PC-9 (cell line): ENCODE data around the gene NPY2R. TPM values are rescaled to one million over a fixed set of nuclear protein-coding genes. Genes with fewer than 3 reads are reported as not detected.

Experiments
- BruUV-seq: library from RNA; stranded (reverse); fragments of 400-500 nt; replicated peaks from 2 replicates; lab custom pipeline; 2021; lab: Mats Ljungman, UMichigan
- CTCF ChIA-PET: fragments of 300-600 bp; sonication (Branson Sonifier 250); formaldehyde crosslinking; loops from one replicate; lab custom pipeline; 2022; ENCODE audit warnings: antibody characterized with exemption; lab: Charles Lee
- POLR2A ChIA-PET: fragments of 300-600 bp; sonication (Branson Sonifier 250); formaldehyde crosslinking; loops from one replicate; lab custom pipeline; 2022; ENCODE audit warnings: antibody characterized with exemption; ENCODE audit not compliant: unreplicated experiment; lab: Charles Lee
- DNase-seq, 2 experiments: peaks; one replicate each; pipeline versions ENCODE4 v3.0.0 to v3.0.0-alpha.2; 2015 to 2022; ENCODE audit warnings: mixed read lengths in 1 of 2
- H2AFZ ChIP-seq: fragments of 200-600 bp; sonication (generic); 2 replicates; pipeline ENCODE4 v1.8.1; 2017; ENCODE audit warnings: antibody characterized with exemption
- H3F3A ChIP-seq: fragments of 200-600 bp; sonication (generic); 2 replicates; pipeline ENCODE4 v1.8.1; 2017; ENCODE audit warnings: antibody characterized with exemption, mild to moderate bottlenecking, low read depth; ENCODE audit not compliant: insufficient read depth
- H3K27ac ChIP-seq: fragments of 200-600 bp; sonication (generic); 2 replicates; pipeline ENCODE4 v1.6.1; 2016; ENCODE audit warnings: mixed run types
- H3K27me3 ChIP-seq: fragments of 200-600 bp; sonication (generic); 2 replicates; pipeline ENCODE4 v1.6.1; 2016; ENCODE audit warnings: low read depth, mixed run types; ENCODE audit not compliant: insufficient read depth
- H3K36me3 ChIP-seq: fragments of 200-600 bp; sonication (generic); 2 replicates; pipeline ENCODE4 v1.6.1; 2016; ENCODE audit warnings: low read depth, mixed run types
- H3K4me1 ChIP-seq: fragments of 200-600 bp; sonication (generic); replicated peaks from 2 replicates; pipeline ENCODE4 v1.6.1; 2016; ENCODE audit warnings: mixed run types; ENCODE audit not compliant: insufficient read depth
- H3K4me2 ChIP-seq: fragments of 200-600 bp; sonication (generic); 2 replicates; pipeline ENCODE4 v1.6.1; 2017; ENCODE audit warnings: mixed run types
- H3K4me3 ChIP-seq: fragments of 200-600 bp; sonication (generic); 2 replicates; pipeline ENCODE4 v1.6.1; 2016; ENCODE audit warnings: mixed run types
- H3K79me2 ChIP-seq: fragments of 200-600 bp; sonication (generic); 2 replicates; pipeline ENCODE4 v1.6.1; 2017; ENCODE audit warnings: low read depth, mixed run types
- H3K9me2 ChIP-seq: fragments of 200-600 bp; sonication (generic); 2 replicates; pipeline ENCODE4 v1.8.1; 2017; ENCODE audit warnings: mild to moderate bottlenecking; ENCODE audit not compliant: insufficient read depth
- H3K9me3 ChIP-seq: fragments of 200-600 bp; sonication (generic); 2 replicates; pipeline ENCODE4 v1.8.1; 2016; ENCODE audit warnings: low read depth; ENCODE audit not compliant: insufficient read depth
- H4K20me1 ChIP-seq: fragments of 200-600 bp; sonication (generic); 2 replicates; pipeline ENCODE4 v1.8.1; 2017; ENCODE audit not compliant: insufficient read depth
- CTCF ChIP-seq: fragments of 200-600 bp; sonication (generic); conservative IDR thresholded peaks from 2 replicates; pipeline ENCODE4 v1.6.1; 2017; ENCODE audit warnings: mixed run types, antibody characterized with exemption, mild to moderate bottlenecking, moderate library complexity
- EZH2 ChIP-seq: fragments of 200-600 bp; sonication (generic); IDR thresholded peaks from 2 replicates; pipeline ENCODE4 v1.8.0; 2017; ENCODE audit warnings: antibody characterized with exemption, low read depth
- intact Hi-C: fragments of 100-400 bp; cut with micrococcal nuclease; formaldehyde crosslinking; loops from one replicate; pipeline ENCODE4 v1.10.0; 2022; ENCODE audit not compliant: unreplicated experiment
- total RNA-seq: library from RNA; stranded (reverse); gene quantifications from 2 replicates; pipeline ENCODE4 v1.2.3, GENCODE V29; 2021

The NPY2R gene
- total RNA-seq, 1 experiment from 2014 or later = not detected

GRCh38 chr4:155220025-155220424 lies 11.6 kb downstream of the NPY2R start:
- CTCF ChIA-PET = no interaction called here
- no peaks in the 10 kb centered on the region for H3K36me3 ChIP-seq

GRCh38 chr4:155227131-155227530 lies 18.7 kb downstream of the NPY2R start:
- DNase-seq = no peak
- no peak for TF ChIP-seq EZH2
- no peak for TF ChIP-seq CTCF

More at GRCh38 chr4:155220025-155220424, 11.6 kb downstream of the NPY2R start:
- H4K20me1 ChIP-seq = no peaks in the 10 kb centered on the region
- no peaks in the 10 kb centered on the region for H3K9me2 ChIP-seq
- DNase-seq = no peak
- no peak overlapping the region for H3K4me3 ChIP-seq
- no peak for TF ChIP-seq CTCF
- no peaks in the 10 kb centered on the region for H3K27me3 ChIP-seq
- no peak overlapping the region for H3K4me2 ChIP-seq
- H3K9me3 ChIP-seq = no peaks in the 10 kb centered on the region
- intact Hi-C loops = no loop called here
- H3K4me1 ChIP-seq = no peaks in the 10 kb centered on the region
- H3F3A ChIP-seq = no peaks in the 10 kb centered on the region
- H3K79me2 ChIP-seq = no peaks in the 10 kb centered on the region
- BruUV-seq = no TSS peak
- POLR2A ChIA-PET = no interaction called here
- H3K27ac ChIP-seq = no peak overlapping the region
- H2AFZ ChIP-seq = no peak overlapping the region

GRCh38 chr4:155228713-155229112 lies 20.3 kb downstream of the NPY2R start:
- Histone ChIP-seq H3K9me2 (no peaks in the 10 kb centered on the region), H3K79me2 (no peaks in the 10 kb centered on the region), H3K27me3 (no peaks in the 10 kb centered on the region), H4K20me1 (no peaks in the 10 kb centered on the region), H3K4me1 (no peaks in the 10 kb centered on the region), H3K36me3 (no peaks in the 10 kb centered on the region), H3K4me2 (no peak overlapping the region), H2AFZ (no peak overlapping the region), H3F3A (no peaks in the 10 kb centered on the region), H3K4me3 (no peak overlapping the region), H3K9me3 (no peaks in the 10 kb centered on the region), H3K27ac (no peak overlapping the region)
- DNase-seq = no peak
- intact Hi-C loops = no loop called here
- BruUV-seq = no TSS peak
- POLR2A ChIA-PET = no interaction called here
- CTCF ChIA-PET = no interaction called here
- TF ChIP-seq EZH2 (no peak), CTCF (no peak)

More at GRCh38 chr4:155227131-155227530, 18.7 kb downstream of the NPY2R start:
- no peaks in the 10 kb centered on the region for H3K9me3 ChIP-seq
- no peak overlapping the region for H3K27ac ChIP-seq
- H3K4me1 ChIP-seq = no peaks in the 10 kb centered on the region
- no TSS peak for BruUV-seq
- no peak overlapping the region for H3K4me3 ChIP-seq
- no peak overlapping the region for H2AFZ ChIP-seq
- no peaks in the 10 kb centered on the region for H3K9me2 ChIP-seq
- H3K79me2 ChIP-seq = no peaks in the 10 kb centered on the region
- intact Hi-C loops = no loop called here
- ChIA-PET CTCF (no interaction called here), POLR2A (no interaction called here)
- no peak overlapping the region for H3K4me2 ChIP-seq
- H3K27me3 ChIP-seq = no peaks in the 10 kb centered on the region
- H3K36me3 ChIP-seq = no peaks in the 10 kb centered on the region
- no peaks in the 10 kb centered on the region for H4K20me1 ChIP-seq
- no peaks in the 10 kb centered on the region for H3F3A ChIP-seq
